Colon (tissue), 2 donors: ENCODE measurements around the gene MGAT5.
"Not testable (repeated sequence)": the region's sequence is repeated elsewhere in the genome, so short reads cannot be mapped to it uniquely, and the experiment has no call there.

ENCODE experiments used
- FAIRE-seq: peaks from 2 replicates; lab custom pipeline; 2012; peaks lifted over from hg19 to GRCh38; lab: Jason Lieb, UNC
- donor health status: control.
- donor health status: control.

The MGAT5 gene

DNA sequence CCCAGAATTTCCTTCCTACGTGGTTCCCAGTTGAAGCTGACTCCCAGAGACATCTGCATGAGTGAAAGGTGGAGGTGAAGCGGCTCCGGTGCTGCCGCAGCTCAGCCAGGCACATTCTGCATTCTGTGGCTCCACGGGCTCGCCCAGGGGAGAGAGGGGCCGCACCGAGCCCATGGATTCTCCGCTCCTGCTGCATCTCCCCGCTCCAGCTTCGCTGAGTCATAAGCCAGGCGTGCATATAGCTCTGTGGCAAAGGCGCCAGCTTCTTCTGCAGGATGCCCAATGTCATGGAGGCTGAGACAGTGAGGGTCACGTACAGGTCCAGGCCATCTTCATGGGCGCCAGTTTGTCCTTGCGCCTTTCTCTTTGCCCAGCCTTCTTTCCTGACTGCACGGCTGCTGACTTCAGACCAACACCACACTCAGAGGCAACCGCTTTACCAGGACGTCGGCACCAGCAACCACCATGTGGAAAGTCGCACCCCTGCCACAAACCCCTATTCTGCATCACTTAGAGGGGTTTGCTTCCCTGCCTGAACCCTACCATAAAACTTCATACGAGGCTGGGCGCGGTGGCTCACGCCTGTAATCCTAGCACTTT, 215.7 kb downstream of the MGAT5 start:
- FAIRE-seq: no peak

DNA sequence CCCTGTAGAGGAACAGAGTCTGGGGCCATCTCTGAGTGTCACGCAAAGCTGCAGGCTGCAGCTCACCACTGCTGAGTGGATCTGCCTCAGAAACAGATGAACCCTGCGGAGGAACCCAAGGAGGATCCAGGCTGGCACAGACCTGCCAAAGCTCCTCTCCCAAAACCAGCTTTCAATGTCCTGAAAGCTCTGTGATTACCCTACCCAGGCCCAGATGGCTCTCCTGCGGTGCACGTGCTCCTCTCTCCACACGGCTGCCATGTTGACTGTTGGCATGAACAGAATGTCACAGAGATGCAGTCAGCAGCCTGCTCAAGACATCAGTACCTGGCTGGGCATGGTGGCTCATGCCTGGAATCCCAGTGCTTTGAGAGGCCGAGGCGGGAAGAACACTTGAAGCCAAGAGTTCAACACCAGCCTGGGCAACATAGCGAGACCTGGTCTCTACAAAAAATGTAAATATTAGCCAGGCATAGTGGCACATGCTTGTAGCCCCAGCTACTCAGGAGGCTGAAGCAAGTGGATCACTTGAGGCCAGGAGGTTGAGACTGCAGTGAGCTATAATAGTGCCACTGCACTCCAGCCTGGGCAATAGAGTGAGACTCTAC, 216.8 kb downstream of the MGAT5 start:
- FAIRE-seq: no peak

DNA sequence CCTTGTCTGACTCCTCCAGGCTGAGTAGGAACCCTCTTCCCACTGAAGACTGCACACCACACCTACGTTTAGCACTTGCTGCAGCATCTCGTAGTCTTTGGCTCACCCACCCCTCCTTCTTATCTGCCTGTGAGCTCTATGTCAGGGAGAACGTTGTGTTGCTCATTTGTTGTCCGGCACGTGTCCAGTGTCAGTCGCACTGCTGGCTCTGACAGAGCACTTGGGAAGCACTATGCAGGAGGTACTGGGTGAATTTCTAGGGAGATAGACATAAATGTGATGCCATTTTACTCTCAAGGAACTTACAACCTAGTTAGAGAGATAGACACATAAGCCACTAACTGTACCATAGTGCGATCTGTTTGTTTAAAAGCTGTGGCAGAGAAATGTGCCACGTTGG, 223.1 kb downstream of the MGAT5 start:
- not testable (repeated sequence) for FAIRE-seq

DNA sequence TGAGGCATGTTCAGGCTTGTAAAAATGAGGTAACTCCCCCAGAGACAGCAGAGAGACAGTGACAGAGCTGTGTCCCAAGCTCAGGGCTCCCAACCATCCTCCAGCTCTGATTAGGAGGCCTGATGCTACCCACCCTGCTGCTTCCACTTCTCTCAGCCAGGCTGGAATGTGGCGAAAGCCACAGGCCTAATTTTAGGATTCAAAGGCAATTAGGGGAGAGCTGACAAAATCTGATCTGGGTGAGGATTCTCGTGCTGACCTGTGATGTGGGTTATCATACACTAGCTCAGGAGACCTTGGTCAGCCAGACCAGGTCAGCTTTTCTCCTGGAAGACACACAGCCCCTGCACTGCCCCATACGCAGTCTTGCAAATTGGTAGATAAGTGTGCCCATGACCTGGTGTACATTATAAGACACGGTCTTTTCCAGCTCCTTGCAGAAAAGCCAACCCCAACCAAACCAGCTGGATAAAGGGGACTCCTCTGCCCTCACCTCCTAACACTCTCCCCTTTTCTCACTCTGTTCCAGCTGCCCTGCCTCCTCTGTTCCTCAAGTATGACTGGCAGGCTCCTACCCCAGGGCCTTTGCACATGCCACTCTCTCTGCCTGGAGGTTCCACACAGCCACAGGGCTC, 225.9 kb downstream of the MGAT5 start:
- FAIRE-seq: no peak

DNA sequence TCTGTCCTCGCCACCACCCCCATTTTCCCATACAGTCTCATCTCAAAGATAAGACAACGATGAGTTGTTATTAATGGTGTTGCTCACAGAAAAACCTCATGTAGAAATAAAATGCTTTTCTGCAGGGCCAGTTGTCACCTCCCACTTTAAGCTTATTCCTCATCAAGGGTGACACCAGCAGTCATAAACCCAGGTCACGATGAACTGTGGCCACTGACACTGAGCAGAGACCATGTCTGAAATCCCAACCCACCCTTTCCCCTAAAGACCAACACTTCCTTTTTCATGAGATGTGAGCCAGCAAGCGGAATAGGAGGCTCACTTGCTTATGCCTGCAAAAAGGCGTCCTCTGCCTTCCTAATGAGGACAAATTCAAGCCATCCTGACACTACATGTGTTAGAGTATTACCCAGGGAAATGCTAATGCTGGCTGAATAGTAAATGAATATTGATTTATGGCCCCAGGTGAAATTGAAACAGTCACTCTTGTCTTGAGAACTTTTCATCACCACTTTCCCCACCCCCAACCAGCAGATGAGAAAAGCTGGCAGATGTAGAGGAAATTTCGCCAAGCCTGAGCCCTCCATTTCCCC, 228.4 kb downstream of the MGAT5 start:
- no peak for FAIRE-seq

DNA sequence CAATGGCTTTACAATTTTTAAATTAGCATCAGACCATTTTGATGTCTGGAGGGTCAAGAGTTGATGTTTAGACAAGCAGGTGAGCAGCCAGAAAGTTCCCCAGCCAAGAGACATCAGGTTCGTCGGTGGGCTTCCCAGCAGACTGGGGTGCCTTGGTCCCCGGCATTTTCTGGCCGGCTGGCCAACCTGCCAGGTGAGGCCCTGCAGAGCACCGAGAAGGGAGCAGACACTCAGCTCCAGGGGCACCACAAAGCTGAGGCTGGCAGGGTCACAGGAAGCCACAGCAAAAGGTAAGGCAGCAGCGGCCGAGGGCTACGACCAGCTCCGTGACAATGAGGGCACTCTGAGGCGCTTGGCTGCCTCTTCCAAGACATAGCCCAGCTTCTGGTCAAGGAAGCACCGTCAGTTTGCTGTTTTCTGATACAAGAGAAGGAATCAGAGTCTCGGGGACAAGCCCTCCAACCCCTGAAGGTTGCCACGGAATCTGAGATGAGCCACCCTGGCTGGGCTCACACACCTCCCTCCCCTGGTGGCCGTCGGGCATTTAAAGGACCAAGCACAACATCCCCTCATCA, 229.0 kb downstream of the MGAT5 start:
- FAIRE-seq: no peak

DNA sequence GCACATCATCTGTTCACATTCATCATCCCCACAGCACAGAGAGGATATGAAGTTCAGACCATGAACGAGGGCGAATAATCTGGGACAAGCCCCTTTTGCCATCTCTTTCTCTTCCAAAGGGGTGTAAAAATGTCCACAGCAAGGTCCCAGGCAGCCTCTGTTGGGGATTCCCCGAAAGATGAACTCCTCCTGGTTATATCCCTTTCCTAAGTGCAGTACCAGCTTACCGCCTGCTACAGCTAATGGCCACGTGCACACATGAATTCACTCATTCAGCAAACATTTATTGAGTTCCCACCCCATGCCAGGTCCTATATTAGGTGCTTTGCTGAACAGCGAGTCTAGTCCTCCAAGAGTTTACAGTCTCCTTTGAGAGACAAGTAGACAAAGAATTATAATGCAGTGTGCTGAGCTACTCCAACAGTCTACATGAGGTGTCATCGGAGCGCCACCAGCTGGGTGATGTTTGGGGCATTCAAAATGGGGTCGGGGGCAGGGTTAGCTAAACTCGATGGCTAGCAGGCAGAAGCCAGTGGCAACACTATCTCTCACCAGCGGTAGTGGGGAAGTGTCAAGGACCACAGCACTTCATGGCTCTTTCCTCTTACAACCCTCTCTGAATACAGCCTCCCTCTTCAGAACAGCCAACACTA, 236.0 kb downstream of the MGAT5 start:
- FAIRE-seq: no peak

DNA sequence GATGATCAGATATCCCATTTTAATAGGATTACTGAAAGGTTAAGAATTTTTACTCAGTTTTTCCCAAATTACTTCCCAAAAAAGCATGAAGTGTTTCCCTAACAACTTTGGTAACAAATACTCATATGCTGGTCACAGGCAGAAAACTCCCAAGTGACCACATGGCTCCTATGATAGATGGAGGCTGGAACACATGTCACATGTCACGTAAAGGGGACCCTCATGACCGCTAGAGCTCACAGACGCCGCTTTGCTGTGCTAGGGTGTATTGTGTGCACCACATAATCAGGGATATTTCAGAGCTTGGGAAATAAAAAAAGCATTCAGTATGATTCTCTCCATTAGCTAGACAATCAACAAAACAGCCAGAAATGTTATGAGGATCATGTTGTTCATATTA, 236.7 kb downstream of the MGAT5 start:
- no peak for FAIRE-seq

DNA sequence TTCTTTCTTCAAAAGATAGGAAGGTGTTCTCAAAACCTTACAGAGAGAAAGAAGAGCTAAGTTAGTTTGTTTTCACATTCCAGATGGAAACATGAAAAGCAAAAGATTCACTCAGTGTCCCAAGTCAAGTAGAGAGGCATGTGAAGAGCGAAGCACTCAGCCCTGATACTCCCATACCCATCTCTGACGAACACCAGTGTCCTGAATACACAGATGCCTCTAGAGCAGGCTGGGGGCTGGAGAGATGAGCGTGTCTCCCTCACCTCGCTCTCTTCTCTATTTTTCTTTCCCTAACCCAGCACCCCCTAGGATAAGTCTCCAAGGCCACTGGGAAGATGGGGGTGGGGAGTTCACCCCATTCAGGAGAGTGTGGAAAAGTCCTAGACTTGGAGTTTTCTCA, 237.2 kb downstream of the MGAT5 start:
- FAIRE-seq: no peak

DNA sequence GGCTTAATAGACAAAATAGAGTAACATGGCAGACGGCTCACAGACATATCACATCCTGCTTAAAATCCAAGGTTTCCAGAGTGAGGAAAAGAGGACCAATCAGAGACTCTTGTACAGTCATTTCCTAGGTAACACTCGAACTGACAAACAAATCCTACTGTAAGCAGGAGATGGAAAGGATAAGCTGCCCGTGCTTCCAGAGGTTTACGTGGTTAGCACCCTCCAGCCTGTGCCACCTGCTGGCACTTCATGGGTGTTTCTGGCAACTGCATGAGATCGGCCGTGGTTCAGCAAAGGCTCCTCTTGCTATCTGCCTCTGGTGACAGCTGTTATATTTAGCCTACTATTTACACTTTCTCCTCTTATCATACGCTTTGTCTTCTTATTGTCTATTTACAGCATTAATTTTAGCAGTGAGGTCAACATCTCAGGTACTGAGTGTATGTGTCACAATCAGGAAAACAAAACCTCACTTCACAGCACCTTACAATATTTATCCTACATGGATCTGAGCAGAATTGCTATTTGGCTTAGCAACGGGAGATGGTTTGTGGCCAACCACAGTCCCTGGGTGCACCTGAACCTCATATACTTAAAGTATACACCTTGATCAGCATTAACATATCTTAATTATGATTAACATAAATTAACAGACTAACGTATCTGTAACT, 238.0 kb downstream of the MGAT5 start:
- FAIRE-seq: no peak

DNA sequence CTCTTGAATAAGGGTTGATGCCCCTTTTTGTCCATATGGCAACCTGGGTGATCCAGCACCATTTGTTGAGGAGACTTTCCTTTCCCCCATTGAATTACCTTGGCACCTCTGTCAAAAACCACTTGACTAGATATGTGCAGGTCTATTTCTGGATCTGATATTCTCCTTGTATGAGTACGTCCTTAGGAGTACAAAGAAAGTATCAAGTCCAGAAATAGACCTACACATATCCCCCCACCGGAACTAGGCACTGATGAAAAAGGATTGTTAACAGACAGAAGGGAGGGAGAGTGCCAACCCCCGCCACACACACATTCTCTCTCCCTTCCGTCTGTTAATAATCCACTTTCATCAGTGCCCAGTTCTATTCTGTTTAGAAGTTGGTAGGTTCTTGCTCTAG, 239.9 kb downstream of the MGAT5 start:
- no peak for FAIRE-seq

DNA sequence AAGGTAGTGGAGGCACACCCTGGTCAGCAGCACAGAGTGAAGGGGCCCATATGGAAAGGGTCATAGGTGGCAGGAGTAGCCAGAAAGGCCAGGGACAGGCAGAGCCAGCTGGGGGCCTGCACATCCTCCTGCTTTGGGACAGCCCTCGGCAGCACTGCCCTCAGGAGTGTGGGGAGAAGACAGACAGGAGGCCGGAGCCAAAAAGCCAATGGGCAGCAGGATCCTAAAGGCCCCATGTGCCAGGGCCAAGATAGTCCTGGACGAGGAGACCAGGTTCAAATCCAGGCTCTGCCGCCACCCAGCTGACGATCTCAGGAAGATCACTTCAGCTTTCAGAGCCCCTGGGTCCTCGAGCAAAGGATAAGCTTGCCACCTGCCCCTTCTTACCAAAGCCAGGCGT, 244.8 kb downstream of the MGAT5 start:
- no peak for FAIRE-seq

DNA sequence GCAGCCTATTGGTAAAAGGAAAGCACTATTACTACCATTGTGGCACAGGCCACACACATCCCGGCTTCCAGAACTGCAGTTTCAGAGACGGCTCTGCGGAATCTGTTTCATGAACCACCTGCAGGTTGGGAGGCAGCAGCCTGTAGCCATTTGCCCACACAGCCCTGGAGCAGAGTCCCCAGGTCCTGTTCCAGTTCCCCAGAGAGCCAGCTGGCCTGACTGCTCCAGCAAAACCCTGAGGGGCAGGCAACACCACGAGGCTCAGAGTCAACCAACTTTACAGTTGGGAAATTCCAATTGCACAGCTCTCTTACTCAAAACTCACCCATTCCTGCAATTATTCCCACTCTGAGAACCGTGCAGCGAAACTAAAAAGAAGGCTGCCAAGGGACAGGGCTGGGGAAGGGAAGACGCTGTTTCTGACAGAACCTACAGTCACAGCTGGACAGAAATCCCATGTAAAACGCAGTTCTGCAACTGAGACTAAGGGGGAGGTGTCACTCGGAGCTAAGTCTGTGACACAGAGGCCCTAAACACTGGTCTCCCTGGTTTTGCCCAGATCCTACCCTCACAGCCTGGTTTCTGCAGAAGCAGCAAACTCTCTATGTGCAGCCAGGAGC, 245.5 kb downstream of the MGAT5 start:
- FAIRE-seq: no peak

DNA sequence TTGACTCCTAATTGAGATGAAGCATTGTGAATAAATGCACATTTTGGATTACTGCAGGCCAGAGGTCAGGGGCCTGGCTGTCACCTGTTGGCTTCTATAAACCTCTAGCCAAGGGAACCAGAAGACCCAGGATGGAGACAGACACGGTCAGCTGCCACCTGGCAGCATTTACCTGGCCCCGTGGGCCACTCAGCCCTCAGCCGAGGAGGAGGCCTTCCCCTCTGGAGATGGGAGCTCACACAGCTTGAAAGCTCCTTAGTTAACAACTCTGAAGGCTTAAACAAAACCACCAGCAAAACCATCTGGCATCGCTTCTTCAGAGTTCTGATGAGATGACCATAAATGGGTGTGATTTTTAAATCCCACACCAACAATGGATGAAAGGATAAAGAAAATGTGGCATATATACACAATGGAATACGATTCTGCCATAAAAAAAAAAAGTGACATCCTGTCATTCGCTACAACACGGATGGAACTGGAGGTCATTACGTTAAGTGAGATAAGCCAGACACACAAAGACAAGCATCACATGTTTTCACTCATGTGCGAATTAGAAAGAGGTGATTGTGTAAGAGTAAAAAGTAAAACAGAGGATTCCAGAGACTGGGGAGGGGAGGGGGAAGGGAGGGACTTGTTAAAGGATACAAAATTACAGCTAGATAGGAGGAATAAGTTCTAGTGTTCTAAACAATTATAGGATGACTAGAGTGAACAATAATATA, 246.5 kb downstream of the MGAT5 start:
- FAIRE-seq: no peak

DNA sequence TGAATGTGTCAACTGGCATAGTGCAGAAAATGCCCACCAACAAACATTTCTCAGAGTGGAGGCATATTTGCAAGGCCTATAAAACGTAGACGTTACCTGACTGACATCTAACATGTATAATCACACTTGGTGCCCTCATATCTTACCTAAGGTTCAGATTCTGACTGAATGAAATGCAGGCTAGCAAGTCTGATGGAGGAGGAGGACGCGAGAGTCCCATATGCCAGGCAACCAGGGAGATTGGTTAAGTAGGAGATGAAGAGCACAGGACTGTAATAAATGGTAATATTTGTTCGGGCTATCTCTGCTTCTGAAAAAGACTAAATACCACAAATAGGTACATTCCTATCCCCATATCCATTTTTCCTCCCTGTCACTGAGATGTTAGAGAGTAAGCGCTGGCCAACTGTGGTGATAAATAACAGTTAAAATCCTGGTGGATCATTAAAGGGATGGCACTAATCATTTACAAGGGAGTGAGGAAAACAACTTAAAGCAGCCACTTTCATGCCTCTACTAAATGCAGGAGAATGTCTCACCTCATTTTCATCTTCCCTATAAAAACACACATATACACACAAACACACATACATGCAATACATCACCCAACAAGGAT, 247.7 kb downstream of the MGAT5 start:
- no peak for FAIRE-seq

DNA sequence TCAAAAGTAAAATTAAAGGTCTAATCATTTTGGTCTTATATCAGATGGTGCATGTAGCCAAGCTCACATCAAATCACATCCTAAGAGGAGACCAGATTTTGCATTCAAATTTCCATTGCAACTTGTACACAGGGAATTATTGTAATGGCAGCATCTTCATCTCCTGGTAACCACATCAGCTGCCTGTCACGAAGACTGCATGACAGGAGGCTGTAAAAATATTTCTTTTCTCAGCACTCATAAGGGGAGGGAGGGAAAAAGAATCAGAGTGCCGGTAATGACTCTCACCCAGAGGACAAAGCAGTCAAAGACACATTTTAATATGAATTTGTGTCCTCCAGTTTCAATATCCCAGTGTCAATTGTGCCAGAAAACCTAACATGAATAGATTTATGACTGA, 248.2 kb downstream of the MGAT5 start:
- FAIRE-seq: no peak
